HepG2 (cell line): ENCODE data around the gene GNPDA1. TPM values are rescaled to one million over a fixed set of nuclear protein-coding genes. Genes with fewer than 3 reads are reported as not detected.

ENCODE experiments used
- ATAC-seq: fragments of 200-7000 bp; cut with Tn5 transposase; 3 replicates; pipeline ENCODE4 v1.9.1; 2020; ENCODE audit warnings: mild to moderate bottlenecking, moderate library complexity
- BruUV-seq: library from RNA; stranded (reverse); fragments of 400-500 nt; replicated peaks from 2 replicates; lab custom pipeline; 2021; lab: Mats Ljungman, UMichigan
- CTCF ChIA-PET: fragments of 300-600 bp; formaldehyde crosslinking; extraction: SDS; loops from one replicate; lab custom pipeline; 2021; ENCODE audit warnings: low total read pairs, inconsistent platforms, low intra/inter-chr PET ratio; lab: Yijun Ruan, JAX
- POLR2A ChIA-PET: fragments of 350-600 bp; sonication (Branson Sonifier 250); formaldehyde crosslinking; loops from one replicate; lab custom pipeline; 2020; ENCODE audit warnings: antibody characterized with exemption, inconsistent platforms; lab: Yijun Ruan, JAX
- DNase-seq: peaks from one replicate; pipeline ENCODE4 v3.0.0-alpha.2; 2015; ENCODE audit warnings: low spot score
- FAIRE-seq: peaks from 3 replicates; lab custom pipeline; 2011; peaks lifted over from hg19 to GRCh38; lab: Jason Lieb, UNC
- H2AFZ ChIP-seq: one replicate; pipeline ENCODE4 v1.6.1; 2011; ENCODE audit warnings: low read length, inconsistent platforms
- H3K27ac ChIP-seq: fragments of 300-600 bp; 3 replicates; pipeline ENCODE4 v1.8.0; 2011; ENCODE audit warnings: mixed run types, mild to moderate bottlenecking, mixed read lengths, low read length, inconsistent platforms; ENCODE audit not compliant: insufficient read depth; ENCODE audit errors: extremely low read length
- H3K27me3 ChIP-seq, 2 experiments: fragments of 200-600 bp in 1 of 2; 2 replicates in 1 of 2; 3 replicates in 1 of 2; pipeline versions ENCODE4 v1.6.0 to v1.8.0; 2011; ENCODE audit warnings: low read length in 2 of 2, mild to moderate bottlenecking in 2 of 2, moderate library complexity in 2 of 2, inconsistent platforms in 1 of 2; ENCODE audit not compliant: insufficient read depth in 2 of 2, control insufficient read depth in 1 of 2
- H3K36me3 ChIP-seq, 2 experiments: fragments of 200-600 bp in 1 of 2; replicated peaks in 1 of 2; 2 replicates in 1 of 2; 3 replicates in 1 of 2; pipeline versions ENCODE4 v1.5.1 to v1.8.0; 2011; ENCODE audit warnings: low read length in 2 of 2, inconsistent platforms in 1 of 2; ENCODE audit not compliant: insufficient read depth in 2 of 2, control insufficient read depth in 1 of 2
- H3K4me1 ChIP-seq: 2 replicates; pipeline ENCODE4 v1.5.1; 2012; ENCODE audit warnings: low read length, inconsistent platforms; ENCODE audit not compliant: insufficient read depth
- H3K4me2 ChIP-seq: 2 replicates; pipeline ENCODE4 v1.6.0; 2011; ENCODE audit warnings: low read depth, low read length, inconsistent platforms
- H3K4me3 ChIP-seq, 3 experiments: fragments of 200-600 bp in 1 of 3; sonication (generic), shearing (Covaris generic) in 1 of 3; replicated peaks in 1 of 3; 2 replicates each; pipeline ENCODE4 v1.5.1; 2011 to 2016; ENCODE audit warnings: low read length in 3 of 3, inconsistent platforms in 2 of 3, low read depth in 2 of 3, mild to moderate bottlenecking in 2 of 3, control low read depth in 1 of 3, mixed read lengths in 1 of 3; ENCODE audit not compliant: insufficient read depth in 1 of 3
- H3K79me2 ChIP-seq: one replicate; pipeline ENCODE4 v1.6.1; 2011; ENCODE audit warnings: low read length, inconsistent platforms; ENCODE audit not compliant: insufficient read depth
- H3K9ac ChIP-seq: 2 replicates; pipeline ENCODE4 v1.6.0; 2011; ENCODE audit warnings: mild to moderate bottlenecking, low read depth, low read length, inconsistent platforms; ENCODE audit not compliant: insufficient read depth
- H3K9me3 ChIP-seq: 2 replicates; pipeline ENCODE4 v1.5.1; 2012; ENCODE audit warnings: mild to moderate bottlenecking, low read length
- H4K20me1 ChIP-seq: 2 replicates; pipeline ENCODE4 v1.6.0; 2011; ENCODE audit warnings: inconsistent platforms, mild to moderate bottlenecking, low read length, moderate library complexity; ENCODE audit not compliant: insufficient read depth
- ELF1 ChIP-seq: sonication (generic); formaldehyde crosslinking; IDR thresholded peaks from 2 replicates; pipeline ENCODE4 v1.4.0; 2020; ENCODE audit warnings: missing genetic modification reagents
- GABPA ChIP-seq, 2 experiments: IDR thresholded peaks; 2 replicates each; pipeline ENCODE4 v1.6.1; 2011 to 2016; ENCODE audit warnings: low read depth in 2 of 2, low read length in 1 of 2, missing biosample characterization in 1 of 2, missing genetic modification characterization in 1 of 2
- HMGXB4 ChIP-seq, 2 experiments: sonication (generic) in 1 of 2; formaldehyde crosslinking in 1 of 2; IDR thresholded peaks; 2 replicates each; pipeline versions ENCODE4 v1.4.0 to v1.6.1; 2018 to 2020; ENCODE audit warnings: missing genetic modification reagents in 2 of 2, borderline replicate concordance in 1 of 2, low read depth in 1 of 2, mild to moderate bottlenecking in 1 of 2, missing biosample characterization in 1 of 2
- MIER2 ChIP-seq: IDR thresholded peaks from 2 replicates; pipeline ENCODE4 v1.6.1; 2016; ENCODE audit warnings: missing biosample characterization, missing genetic modification reagents
- REPIN1 ChIP-seq: sonication (generic); formaldehyde crosslinking; IDR thresholded peaks from 2 replicates; pipeline ENCODE4 v1.8.0; 2022; ENCODE audit warnings: missing genetic modification reagents, low read depth, mild to moderate bottlenecking, borderline replicate concordance
- SALL1 ChIP-seq: sonication (generic); formaldehyde crosslinking; IDR thresholded peaks from 2 replicates; pipeline ENCODE4 v1.8.0; 2022; ENCODE audit warnings: mild to moderate bottlenecking, missing genetic modification reagents
- TRAFD1 ChIP-seq: sonication (generic); formaldehyde crosslinking; IDR thresholded peaks from 2 replicates; pipeline ENCODE4 v1.5.1; 2020; ENCODE audit warnings: missing genetic modification reagents, mild to moderate bottlenecking, borderline replicate concordance
- ZFP82 ChIP-seq: sonication (generic); formaldehyde crosslinking; IDR thresholded peaks from 2 replicates; pipeline ENCODE4 v1.5.1; 2020; ENCODE audit warnings: mild to moderate bottlenecking, missing genetic modification reagents, borderline replicate concordance
- ZNF501 ChIP-seq: sonication (generic); formaldehyde crosslinking; IDR thresholded peaks from 2 replicates; pipeline ENCODE4 v1.5.1; 2020; ENCODE audit warnings: mild to moderate bottlenecking, moderate library complexity, missing genetic modification reagents
- ZNF556 ChIP-seq: sonication (generic); formaldehyde crosslinking; IDR thresholded peaks from 2 replicates; pipeline ENCODE4 v1.4.0; 2020; ENCODE audit warnings: mild to moderate bottlenecking, missing genetic modification reagents, borderline replicate concordance
- ZNF770 ChIP-seq: sonication (generic); formaldehyde crosslinking; IDR thresholded peaks from 2 replicates; pipeline ENCODE4 v1.5.0; 2020; ENCODE audit warnings: mild to moderate bottlenecking, missing genetic modification reagents
- whole genome bisulfite sequencing: methylation state at CpG from one replicate; pipeline ENCODE4 v1.1.6; 2017; ENCODE audit warnings: low lambda C conversion rate; 5-methylcytosine and 5-hydroxymethylcytosine counted together
- in situ Hi-C: cut with HindIII; loops from 2 replicates; pipeline ENCODE4 v1.10.0; 2017; ENCODE audit warnings: low pct_unique_long_range_greater_than_20kb; ENCODE audit not compliant: extremely low pct_ligation_motif_present
- intact Hi-C: fragments of 100-400 bp; cut with micrococcal nuclease; formaldehyde crosslinking; loops from one replicate; pipeline ENCODE4 v1.10.0; 2022; ENCODE audit not compliant: unreplicated experiment
- polyA plus RNA-seq, 8 experiments: library from polyadenylated mRNA; depleted of rRNA in 3 of 8; stranded (reverse) in 7 of 8; unstranded in 1 of 8; fragments of >200 nt; fragmentation: Illumina TruSeq in 4 of 8; extraction: Trizol in 4 of 8; gene quantifications; 2 replicates each; pipeline versions ENCODE4 v1.2.1 to v1.2.3, GENCODE V29; 2011 to 2016; ENCODE audit warnings: low read depth in 4 of 8, missing spikeins in 1 of 8, mixed read lengths in 1 of 8; ENCODE audit not compliant: insufficient read depth in 1 of 8
- total RNA-seq, 5 experiments: library from RNA; depleted of rRNA; stranded (reverse); fragments of >200 nt; fragmentation: Illumina TruSeq; extraction: Trizol; gene quantifications; 2 replicates each; pipeline ENCODE4 v1.2.3, GENCODE V29; 2016; ENCODE audit warnings: low read depth in 1 of 5

The GNPDA1 gene
- total and polyA plus RNA-seq, 2 of the 13 experiments (the other 11 are each of a cell fraction or from before 2014, with no cell fraction given), result 6.0 to 54.1 TPM

- intact Hi-C loops, result loop anchor here (1.0 to 5.0 kb wide), 4 partner anchors 33 to 268 kb away; no protein-coding TSS in a partner anchor
- H3K79me2 ChIP-seq, result no peaks in the 10 kb centered on the region
- H3K36me3 ChIP-seq, result no peaks in the 10 kb centered on the region
- peak overlapping the region in 1 of 3 experiments; percentile 44; a peak in 3 of 6 replicates for H3K4me3 ChIP-seq
- peak; percentile 91 for ATAC-seq
- H3K9ac ChIP-seq, result peak overlapping the region; percentile 18
- H4K20me1 ChIP-seq, result no peaks in the 10 kb centered on the region
- 16% methylated on average over 14 of the region's 14 CpGs for WGBS
- ChIA-PET CTCF (interaction anchor here (1.0 to 2.8 kb wide), 8 partner anchors 12 to 296 kb away, joined by 3 to 30 read pairs (median 4); no protein-coding TSS in a partner anchor), POLR2A (interaction anchor here (0.6 to 2.9 kb wide), 8 partner anchors 8 to 269 kb away, joined by 3 to 12 read pairs (median 4); partner anchors contain the start of genes DELE1 and RNF14)
- peak; percentile 69 for FAIRE-seq
- H3K4me2 ChIP-seq, result peak overlapping the region; percentile 79
- BruUV-seq, result TSS peak; percentile 56
- DNase-seq, result peak; percentile 79
- no peak overlapping the region for H3K27ac ChIP-seq
- H3K27me3 ChIP-seq, result peaks cover 0 to 28% of the 10 kb centered on the region in 2 experiments; a peak in 4 of 5 replicates
- peak overlapping the region; percentile 58 for H2AFZ ChIP-seq
- no peaks in the 10 kb centered on the region for H3K9me3 ChIP-seq
- H3K4me1 ChIP-seq, result peaks cover 27% of the 10 kb centered on the region
- in situ Hi-C loops, result no loop called here
- 0 out of 2 replicates have a peak, but pooled peaks have one; percentile 61 for TF ChIP-seq ZNF556 (CRISPR knock-in tag)
- no peak for TF ChIP-seq GABPA (IDR thresholded peaks at IDR 0.05; ENCODE audit: low read depth, low read length)
- TF ChIP-seq GABPA (CRISPR knock-in tag; IDR thresholded peaks at IDR 0.05; ENCODE audit: low read depth), result peak; percentile 67
- TF ChIP-seq HMGXB4 (CRISPR knock-in tag; IDR thresholded peaks at IDR 0.05; ENCODE audit: borderline replicate concordance in 1 of 2, low read depth in 1 of 2), result peak; percentile 58 to 85
- TF ChIP-seq SALL1 (CRISPR knock-in tag), result peak; percentile 62; the same call in 1 of the 2 replicates
- TF ChIP-seq TRAFD1 (CRISPR knock-in tag), result 0 out of 2 replicates have a peak, but pooled peaks have one; percentile 29
- TF ChIP-seq REPIN1 (CRISPR knock-in tag), result no peak; the same call in 1 of the 2 replicates
- 0 out of 2 replicates have a peak, but pooled peaks have one; percentile 20 for TF ChIP-seq ZNF501 (CRISPR knock-in tag)
- TF ChIP-seq ZFP82 (CRISPR knock-in tag), result 0 out of 2 replicates have a peak, but pooled peaks have one; percentile 15
- TF ChIP-seq ZNF770, result no peak
- TF ChIP-seq MIER2, result peak; percentile 53; the same call in 1 of the 2 replicates
- peak; percentile 88 for TF ChIP-seq ELF1 (CRISPR knock-in tag)
These were observed 52.1 kb downstream of the GNPDA1 start for GRCh38 chr5:141960449-141961323.
